ENCODE results near the gene USB1.

USB1 gene

DNA sequence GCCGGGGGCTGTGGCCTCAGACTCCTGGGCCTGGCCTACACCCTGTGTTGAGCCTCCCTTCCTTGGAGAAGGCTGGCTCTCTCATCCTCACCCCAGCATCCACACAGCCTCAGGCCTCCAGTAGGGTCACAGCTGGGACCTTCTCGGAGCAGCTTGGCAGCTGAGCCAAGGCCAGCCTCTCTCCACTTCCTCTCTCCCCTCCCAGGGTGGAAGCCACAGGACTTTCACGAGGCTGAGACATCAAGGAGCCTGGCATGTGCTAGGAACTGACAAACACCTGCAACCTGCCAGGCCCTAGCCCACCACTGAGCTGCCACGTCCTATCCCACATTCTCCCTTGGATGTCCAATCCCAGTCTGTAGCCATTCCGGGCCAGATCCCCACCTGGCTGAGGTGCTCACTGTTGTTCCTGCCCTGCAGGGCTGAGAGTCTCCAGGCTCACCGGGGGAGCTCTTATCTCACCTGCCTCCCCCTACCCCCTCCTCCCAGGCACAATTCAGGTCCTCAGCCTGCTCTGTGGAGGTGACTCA lies 27.4 kb downstream of the USB1 start:
- no peak overlapping the region for H3K4me3 ChIP-seq (ENCODE audit: low read depth, low read length)
- DNase-seq (ENCODE audit: low read depth) = no peak
- TF ChIP-seq CTCF (conservative IDR thresholded peaks at IDR 0.05; ENCODE audit: low read depth, low read length) = no peak

DNA sequence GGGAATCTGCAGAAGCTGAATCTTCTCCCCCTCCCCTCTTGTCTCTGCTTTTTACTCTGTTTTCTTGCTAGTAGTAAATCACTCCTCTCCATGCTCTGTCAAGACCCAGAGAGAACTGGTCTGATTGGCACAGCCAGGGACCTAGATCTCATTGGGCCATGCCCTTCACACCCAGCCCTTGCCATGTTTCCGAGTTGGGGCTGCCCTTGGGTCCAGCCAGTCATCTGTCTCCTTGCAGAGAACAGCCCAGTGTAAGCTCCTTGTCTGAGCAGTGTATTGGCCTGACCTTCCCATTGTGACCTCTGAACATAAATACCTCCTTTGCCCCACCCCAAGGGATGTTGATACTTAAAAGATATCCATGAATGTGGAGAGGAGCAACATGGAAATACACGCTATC lies 28.2 kb downstream of the USB1 start:
- no peak overlapping the region for H3K4me3 ChIP-seq (ENCODE audit: low read depth, low read length)
- TF ChIP-seq CTCF (conservative IDR thresholded peaks at IDR 0.05; ENCODE audit: low read depth, low read length) = no peak
- DNase-seq (ENCODE audit: low read depth) = no peak

DNA sequence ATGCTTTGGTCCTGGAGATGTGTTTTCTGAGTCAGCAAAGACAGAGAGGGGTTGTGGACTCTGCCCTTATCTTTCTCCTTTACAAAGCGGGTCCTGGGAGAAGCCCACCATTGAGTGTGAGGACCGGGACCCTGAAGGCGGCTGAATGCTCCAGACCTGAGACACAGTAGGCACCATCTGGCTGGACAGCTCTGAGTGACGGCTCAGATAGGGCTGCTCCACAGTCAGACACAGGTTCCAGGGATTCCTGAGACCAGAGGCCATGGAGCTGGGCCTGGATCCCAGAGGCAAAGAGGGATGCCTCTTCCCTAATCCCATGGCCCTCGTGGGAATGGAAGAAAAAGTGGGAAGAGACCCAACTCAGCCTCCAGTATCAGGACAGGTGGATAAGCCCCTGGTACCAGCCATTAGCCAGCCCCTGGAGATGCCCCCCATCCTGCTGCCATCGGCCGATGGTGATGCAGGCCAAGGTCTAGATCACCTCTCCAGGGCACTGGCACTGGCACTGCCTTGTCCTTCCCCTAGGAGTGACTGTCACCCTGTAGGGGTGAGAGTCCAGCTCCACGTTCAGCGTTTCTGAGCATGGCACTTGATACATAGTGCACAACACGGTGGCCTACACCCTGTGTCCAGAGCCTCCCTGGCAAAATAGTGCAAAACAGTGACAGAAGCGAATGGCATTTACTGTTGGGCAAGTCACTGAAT lies 29.1 kb downstream of the USB1 start:
- TF ChIP-seq CTCF (conservative IDR thresholded peaks at IDR 0.05; ENCODE audit: low read depth, low read length) = no peak
- DNase-seq (ENCODE audit: low read depth) = no peak
- no peak overlapping the region for H3K4me3 ChIP-seq (ENCODE audit: low read depth, low read length)

- no peak for DNase-seq (ENCODE audit: low read depth)
- H3K4me3 ChIP-seq (ENCODE audit: low read depth, low read length) = no peak overlapping the region
- no peak for TF ChIP-seq CTCF (conservative IDR thresholded peaks at IDR 0.05; ENCODE audit: low read depth, low read length)
Observed at GRCh38 chr16:58031016-58031800, 30.0 kb downstream of the USB1 start.

GRCh38 chr16:58032710-58033293 lies 31.6 kb downstream of the USB1 start:
- TF ChIP-seq CTCF (conservative IDR thresholded peaks at IDR 0.05; ENCODE audit: low read depth, low read length) = no peak
- no peak overlapping the region for H3K4me3 ChIP-seq (ENCODE audit: low read depth, low read length)
- DNase-seq (ENCODE audit: low read depth) = peak; percentile 26

DNA sequence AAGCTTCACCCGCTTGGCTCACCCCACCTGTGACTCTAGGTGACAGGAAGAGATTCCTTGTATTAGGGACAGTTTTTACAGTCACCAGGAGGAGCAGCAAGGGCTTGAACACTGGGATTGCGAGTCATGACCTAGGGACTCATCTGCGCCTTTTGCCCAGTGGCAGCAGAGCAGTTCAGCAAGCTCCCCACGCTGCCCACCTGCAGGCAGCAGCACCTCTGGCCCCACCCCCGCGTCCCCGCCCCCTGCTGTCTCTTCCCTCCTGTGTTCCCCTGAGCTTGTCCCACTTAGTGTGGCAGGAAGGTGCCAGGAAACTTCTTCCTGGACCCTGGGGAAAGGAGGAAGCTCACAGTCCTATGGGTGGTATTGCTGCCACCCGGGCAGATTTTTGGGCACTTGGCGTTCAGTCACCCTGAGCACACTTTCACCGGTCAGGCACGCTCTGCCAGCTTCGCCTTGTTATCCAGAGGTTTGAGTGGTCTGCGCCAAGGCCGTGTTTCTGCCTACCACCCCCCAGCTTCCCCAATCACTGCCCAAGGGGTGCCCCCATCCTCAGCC lies 33.0 kb downstream of the USB1 start:
- H3K4me3 ChIP-seq (ENCODE audit: low read depth, low read length) = no peak overlapping the region
- no peak for DNase-seq (ENCODE audit: low read depth)
- TF ChIP-seq CTCF (conservative IDR thresholded peaks at IDR 0.05; ENCODE audit: low read depth, low read length) = no peak

Data from choroid plexus epithelial cell (primary cell).